NOMO-1 treated with dmso at 0.1 percent for 144 hours (cell line): ENCODE data around the gene LRP1-AS.

Experiments
- DNase-seq: peaks from one replicate; lab custom pipeline; 2025; ENCODE audit not compliant: unreplicated experiment; lab: John Stamatoyannopoulos, UW

LRP1-AS gene

DNA sequence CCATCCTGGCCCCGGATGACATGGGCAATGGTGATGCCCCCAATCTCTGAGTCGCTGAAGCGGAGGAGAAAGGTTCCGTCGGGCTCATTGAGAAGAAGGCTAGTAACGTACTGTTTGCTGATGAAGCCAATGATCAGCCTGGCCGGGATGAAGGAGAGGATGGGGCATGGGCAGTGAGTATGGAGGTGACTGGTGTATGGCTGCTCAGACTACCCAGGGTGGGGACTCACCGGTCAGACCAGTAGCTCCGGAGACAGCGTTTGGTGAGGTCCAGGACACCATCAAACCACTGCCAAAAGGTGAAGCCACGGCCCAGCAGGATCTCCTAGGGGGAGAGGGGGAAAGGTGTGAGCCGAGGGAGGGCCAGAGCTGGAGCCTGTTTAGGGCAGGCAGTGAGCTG lies 47.7 kb downstream of the LRP1-AS start:
- DNase-seq, result no peak

DNA sequence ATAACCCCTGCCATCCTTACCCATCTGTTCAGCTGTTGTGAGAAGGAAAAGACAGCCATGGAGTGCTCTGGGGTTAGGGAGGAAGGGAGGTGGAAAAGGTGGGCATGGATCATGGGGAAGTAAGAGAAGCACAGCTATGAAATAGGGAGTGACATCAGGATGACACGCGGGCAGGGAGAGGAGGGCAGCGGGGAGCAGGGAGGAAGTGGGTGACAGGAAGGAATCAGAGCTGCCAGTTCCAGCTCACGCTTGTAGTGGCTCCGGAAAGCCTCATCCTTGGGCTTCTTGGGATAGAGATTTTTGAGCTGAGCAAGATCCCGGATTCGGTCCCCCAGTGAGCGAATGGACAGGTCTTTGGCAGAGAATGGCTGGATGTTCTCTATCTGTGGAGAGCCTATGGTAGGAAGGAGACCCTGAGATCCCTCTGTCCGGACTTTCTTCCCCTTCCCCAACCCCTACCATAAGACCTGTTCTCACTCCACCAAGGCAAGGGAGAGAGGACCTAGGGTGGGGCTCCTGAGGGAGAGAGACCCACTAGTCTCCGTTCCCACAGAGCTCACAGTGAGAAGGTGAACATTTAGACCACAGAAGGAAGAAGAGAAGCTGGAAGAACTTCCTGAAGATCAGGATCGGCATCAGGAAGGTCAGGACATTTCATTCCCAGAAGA lies 48.2 kb downstream of the LRP1-AS start:
- DNase-seq, result no peak

DNA sequence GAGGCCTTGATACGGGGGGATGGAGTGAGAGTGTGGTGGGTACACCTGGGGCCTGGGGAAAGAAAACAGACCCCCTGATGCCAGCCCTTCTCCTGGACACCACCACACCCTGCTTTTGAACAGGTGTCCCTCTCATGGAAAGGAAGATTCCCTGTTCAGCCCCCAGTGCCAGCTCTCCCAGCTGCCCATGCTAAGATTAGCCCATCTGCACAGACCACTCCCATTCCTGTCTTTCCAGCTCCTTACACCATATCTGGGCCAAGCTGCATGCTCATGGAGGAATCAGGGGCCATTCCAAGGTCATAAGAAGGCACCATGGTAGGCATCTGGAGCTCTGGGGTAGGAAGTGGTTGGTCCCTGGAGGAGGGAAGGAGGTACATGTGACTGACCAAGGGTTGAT lies 48.9 kb downstream of the LRP1-AS start:
- DNase-seq, result no peak

DNA sequence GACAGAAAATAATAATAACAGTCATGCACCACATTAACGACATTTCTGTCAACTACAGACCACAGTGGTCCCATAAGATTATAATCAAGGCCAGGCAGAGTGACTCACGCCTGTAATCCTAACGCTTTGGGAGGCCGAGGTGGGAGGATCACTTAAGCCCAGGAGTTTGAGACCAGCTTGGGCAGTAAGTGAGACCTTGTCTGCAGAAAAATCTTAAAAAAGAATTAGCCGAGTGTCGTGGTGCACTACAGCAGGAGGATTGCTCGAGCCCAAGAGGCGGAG lies 49.9 kb downstream of the LRP1-AS start:
- no peak for DNase-seq

DNA sequence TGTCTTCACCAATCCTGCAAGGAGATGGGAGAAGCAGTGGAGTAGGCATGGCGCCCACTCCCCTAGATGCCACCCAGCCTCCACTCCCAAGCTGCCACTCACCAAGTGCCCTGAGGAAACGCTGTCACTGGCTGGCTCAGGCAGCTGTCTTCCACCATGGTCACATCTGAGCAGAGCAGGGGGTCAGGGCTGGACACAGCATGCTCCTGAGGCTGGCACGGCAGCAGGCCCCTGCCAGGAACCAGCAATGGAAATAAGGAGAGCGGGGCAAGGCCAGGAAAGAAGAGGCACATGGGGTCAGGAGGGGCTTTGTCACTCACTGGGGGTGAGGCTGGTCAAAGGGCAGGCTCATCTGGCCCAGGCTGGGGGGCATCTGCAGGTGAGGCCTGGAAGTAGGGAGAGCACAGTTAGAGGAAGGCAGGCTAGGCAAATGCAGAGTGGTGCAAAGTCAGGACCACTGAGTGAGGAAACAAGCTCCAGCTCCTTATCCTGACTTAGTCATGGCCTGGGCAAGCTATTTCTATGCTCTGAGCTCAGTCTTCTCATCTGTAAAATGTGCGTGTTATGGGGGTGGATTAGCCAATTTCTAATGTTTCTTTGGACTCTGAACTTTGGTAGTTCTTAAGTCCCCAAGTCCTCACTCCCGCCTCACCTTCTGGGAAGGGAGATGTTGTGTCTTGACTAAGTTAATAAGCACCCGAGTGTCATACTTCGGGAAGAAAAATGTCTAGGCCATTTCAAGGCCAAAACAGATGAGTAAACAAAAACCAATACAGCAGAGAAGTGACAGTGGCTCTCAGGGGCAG lies 50.5 kb downstream of the LRP1-AS start:
- DNase-seq, result no peak

DNA sequence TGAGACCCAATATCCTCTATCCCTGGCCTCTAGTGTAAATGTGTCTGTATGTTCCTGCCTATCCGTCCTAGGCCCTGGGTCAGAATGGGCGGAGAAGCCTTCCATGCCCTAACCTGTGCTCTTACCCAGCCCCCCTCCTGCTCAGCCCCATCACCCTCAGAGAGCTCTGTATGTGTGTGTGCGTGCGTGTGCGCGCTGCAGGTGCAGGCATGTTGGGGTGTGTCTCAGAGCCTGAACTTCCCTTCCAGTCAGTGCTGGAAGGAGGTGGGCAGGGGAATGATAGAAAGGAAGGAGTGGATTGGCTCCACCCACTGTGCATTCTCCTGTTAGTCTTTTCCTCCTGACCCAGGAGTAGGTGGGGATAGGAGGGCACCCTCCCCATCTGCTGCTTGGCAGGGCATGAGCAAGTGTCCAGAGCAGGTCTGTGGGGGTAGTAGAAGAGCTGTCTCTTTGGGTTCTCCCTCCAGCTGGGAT lies 51.3 kb downstream of the LRP1-AS start:
- DNase-seq, result no peak

DNA sequence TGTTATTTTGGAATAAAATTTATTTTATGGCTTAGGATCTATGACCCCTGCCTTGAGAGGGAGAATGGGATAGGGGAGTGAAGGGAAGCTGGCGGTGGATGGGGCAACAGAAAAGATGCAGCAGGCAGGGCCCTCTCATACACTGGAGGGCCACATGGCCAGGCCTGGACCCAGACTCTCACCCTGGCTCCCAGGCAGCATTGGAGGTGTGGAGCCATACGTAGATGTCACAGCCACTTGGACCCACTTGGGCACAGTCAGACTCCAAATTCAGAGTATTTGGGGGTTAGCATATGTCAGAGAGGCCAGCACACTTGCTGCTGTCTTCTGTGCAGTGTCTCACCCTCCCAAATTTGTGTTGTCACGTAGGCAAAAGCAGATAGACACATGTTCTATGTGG lies 52.0 kb downstream of the LRP1-AS start:
- DNase-seq, result no peak
